ENCODE data around the gene ACADS.
A peak's percentile ranks its signal among the peaks of the same experiment; 100 is the strongest.

Gene ACADS

GRCh38 chr12:120686151-120686689, 39.4 kb upstream of the ACADS start:
- DNase-seq (ENCODE audit: low spot score) = peak; percentile 93
- in situ Hi-C loops (cut with MboI; ENCODE audit: low sequenced_read_pairs, unreplicated experiment) = no loop called here
- TF ChIP-seq CTCF (IDR thresholded peaks at IDR 0.05; ENCODE audit: borderline replicate concordance, control extremely low read depth, extremely low read depth, insufficient read depth, missing control alignments) = no peak

- in situ Hi-C loops (cut with MboI; ENCODE audit: low sequenced_read_pairs, unreplicated experiment) = no loop called here
- TF ChIP-seq CTCF (IDR thresholded peaks at IDR 0.05; ENCODE audit: borderline replicate concordance, control extremely low read depth, extremely low read depth, insufficient read depth, missing control alignments) = peak; percentile 41
- DNase-seq (ENCODE audit: low spot score) = peak; percentile 99
These were observed 38.7 kb upstream of the ACADS start, which contains the start of gene MLEC for GRCh38 chr12:120686690-120687577. MLEC (plus strand) TSS chr12:120687149; CDS start chr12:120687297, 148 bp downstream.

DNA sequence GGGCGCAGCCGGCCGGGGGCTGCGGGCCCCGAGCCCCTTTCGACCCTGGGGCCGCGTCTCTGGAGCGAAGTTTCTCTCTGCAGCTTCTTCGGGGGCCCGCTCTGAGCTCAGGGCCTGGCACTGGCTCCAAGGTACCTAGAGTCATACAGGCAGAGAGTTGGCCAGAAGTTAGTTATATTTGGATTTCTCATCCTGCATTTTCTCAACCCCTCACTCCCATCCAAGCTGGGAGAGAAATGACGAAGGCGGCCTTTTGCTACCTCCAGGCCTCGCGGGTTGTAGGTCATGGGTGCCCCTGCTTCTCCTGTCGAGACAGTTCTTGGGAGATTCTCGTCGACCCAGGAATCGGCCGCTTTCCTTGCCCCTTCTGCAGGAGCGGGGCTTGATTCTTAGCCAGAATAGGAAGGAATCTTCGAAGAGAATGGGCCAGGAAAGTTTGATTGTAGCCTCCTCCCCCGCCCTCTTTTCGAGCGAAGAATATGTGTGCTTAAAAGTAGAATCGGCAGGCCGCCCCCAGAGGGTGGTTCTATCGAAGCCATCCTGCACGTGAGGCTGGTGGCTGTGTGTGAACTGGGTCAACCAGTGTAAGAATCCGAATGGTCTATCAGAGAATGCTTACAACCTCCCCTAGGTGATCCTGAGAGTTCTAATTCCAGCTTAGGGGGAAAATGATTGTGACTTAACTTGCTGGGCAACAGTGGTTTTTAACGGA, 37.9 kb upstream of the ACADS start:
- in situ Hi-C loops (cut with MboI; ENCODE audit: low sequenced_read_pairs, unreplicated experiment) = no loop called here
- DNase-seq (ENCODE audit: low spot score) = no peak
- TF ChIP-seq CTCF (IDR thresholded peaks at IDR 0.05; ENCODE audit: borderline replicate concordance, control extremely low read depth, extremely low read depth, insufficient read depth, missing control alignments) = no peak

GRCh38 chr12:120688527-120689071, 37.0 kb upstream of the ACADS start:
- no peak for DNase-seq (ENCODE audit: low spot score)
- TF ChIP-seq CTCF (IDR thresholded peaks at IDR 0.05; ENCODE audit: borderline replicate concordance, control extremely low read depth, extremely low read depth, insufficient read depth, missing control alignments) = no peak
- in situ Hi-C loops (cut with MboI; ENCODE audit: low sequenced_read_pairs, unreplicated experiment) = no loop called here

DNA sequence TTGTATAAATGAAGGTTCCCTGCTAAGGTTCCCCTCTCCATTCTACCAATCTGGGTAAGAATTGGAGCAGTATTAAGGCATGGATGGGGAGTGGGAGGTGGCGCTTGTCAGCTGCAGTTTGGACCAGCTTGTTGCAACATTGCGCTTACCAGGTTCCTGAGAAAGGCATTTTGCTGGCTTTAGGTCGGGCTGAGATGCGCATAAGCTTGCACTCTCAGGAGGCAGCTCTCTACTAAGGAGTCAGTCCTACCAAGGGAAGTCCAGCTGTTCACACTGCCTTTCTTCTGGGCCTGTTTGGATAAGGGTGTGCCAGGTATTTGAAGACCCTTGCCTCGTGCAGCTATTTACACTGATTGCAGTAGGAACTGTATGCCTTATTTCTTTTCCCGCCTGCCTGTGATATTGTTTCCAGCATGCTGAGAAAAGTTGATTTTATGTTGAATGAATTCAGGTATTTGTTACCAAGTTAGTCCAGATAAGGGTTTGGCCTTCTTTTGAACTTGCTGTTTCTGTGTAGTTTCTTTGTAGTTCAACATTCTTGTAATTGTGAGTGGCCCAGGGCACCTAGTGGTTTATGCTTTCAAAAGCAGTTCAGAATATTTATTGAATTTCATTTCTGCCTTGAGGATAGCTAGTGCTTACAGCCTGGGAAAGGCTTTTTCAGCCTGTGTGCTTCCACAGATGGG, 36.1 kb upstream of the ACADS start:
- in situ Hi-C loops (cut with MboI; ENCODE audit: low sequenced_read_pairs, unreplicated experiment) = no loop called here
- no peak for DNase-seq (ENCODE audit: low spot score)
- TF ChIP-seq CTCF (IDR thresholded peaks at IDR 0.05; ENCODE audit: borderline replicate concordance, control extremely low read depth, extremely low read depth, insufficient read depth, missing control alignments) = no peak

- in situ Hi-C loops (cut with MboI; ENCODE audit: low sequenced_read_pairs, unreplicated experiment) = no loop called here
- no peak for TF ChIP-seq CTCF (IDR thresholded peaks at IDR 0.05; ENCODE audit: borderline replicate concordance, control extremely low read depth, extremely low read depth, insufficient read depth, missing control alignments)
- DNase-seq (ENCODE audit: low spot score) = no peak
These were observed 35.6 kb upstream of the ACADS start for GRCh38 chr12:120690083-120690450.

Measured in GM13976 (cell line).